Peyer's patch (tissue), 4 donors: Measurements from ENCODE around the gene SLX9.

ENCODE experiments used
- POLR2A ChIP-seq, 2 donors: fragments of 450-650 bp; IDR thresholded peaks; one replicate each; pipeline ENCODE4 v1.5.1; 2017; ENCODE audit warnings: antibody characterized with exemption in 2 of 2, mild to moderate bottlenecking in 2 of 2, moderate library complexity in 2 of 2
- TF ChIP-seq, protein P1 (sequence below), 6 experiments: fragments of 450-650 bp in 4 of 6; fragments of 200-600 bp in 2 of 6; sonication (generic) in 1 of 6; IDR thresholded peaks; one replicate each; pipeline ENCODE4 v1.5.1; 2017 to 2019; ENCODE audit warnings: antibody characterized with exemption in 6 of 6, mild to moderate bottlenecking in 3 of 6, moderate library complexity in 1 of 6

DNA sequence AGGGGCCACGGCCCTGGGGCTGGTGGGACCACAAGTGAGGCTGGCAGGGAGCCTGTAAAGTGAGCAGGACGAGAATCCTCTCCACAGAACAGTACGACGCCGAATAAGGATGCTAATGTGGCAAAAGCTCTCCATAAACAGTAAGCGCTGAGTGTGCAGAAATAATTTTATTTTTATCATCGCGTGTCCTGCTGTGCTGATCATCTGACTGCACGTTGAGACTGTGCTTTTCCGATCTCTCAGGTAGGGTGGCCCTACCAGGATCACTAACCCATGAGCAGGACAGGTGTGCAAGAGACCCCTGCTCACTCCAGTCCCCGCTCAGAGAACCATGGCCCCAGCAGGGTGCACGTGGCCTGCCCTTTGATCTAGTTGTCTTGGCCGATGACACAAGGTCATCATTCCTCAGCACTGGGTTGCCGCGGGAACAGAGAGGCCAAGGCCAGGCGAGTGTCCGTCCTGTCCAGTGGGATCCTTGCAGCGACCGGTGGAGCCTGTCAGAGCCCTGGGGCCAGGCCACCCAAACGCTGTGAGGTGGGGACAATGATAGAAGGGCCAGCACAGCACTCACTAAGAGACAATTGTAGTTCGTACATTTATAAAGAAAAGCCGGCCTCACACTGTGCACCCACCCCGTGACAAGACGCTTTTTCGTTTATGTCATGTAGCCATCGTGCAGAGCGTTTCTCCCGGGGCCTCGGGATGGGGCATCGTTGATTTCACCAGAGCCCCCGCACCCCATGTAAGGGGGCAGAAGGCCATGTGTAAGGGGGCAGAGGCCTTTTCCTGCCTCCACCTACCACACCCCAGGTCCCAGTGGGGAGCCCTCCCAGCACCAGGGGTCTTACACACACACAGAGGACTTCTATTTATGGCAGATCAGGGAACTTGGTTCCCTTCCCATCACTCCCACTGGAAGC, 81.9 kb downstream of the SLX9 start:
- TF ChIP-seq, protein P1, sequence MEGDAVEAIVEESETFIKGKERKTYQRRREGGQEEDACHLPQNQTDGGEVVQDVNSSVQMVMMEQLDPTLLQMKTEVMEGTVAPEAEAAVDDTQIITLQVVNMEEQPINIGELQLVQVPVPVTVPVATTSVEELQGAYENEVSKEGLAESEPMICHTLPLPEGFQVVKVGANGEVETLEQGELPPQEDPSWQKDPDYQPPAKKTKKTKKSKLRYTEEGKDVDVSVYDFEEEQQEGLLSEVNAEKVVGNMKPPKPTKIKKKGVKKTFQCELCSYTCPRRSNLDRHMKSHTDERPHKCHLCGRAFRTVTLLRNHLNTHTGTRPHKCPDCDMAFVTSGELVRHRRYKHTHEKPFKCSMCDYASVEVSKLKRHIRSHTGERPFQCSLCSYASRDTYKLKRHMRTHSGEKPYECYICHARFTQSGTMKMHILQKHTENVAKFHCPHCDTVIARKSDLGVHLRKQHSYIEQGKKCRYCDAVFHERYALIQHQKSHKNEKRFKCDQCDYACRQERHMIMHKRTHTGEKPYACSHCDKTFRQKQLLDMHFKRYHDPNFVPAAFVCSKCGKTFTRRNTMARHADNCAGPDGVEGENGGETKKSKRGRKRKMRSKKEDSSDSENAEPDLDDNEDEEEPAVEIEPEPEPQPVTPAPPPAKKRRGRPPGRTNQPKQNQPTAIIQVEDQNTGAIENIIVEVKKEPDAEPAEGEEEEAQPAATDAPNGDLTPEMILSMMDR (IDR thresholded peaks at IDR 0.05), result no peak
- TF ChIP-seq POLR2A (IDR thresholded peaks at IDR 0.05), result no peak
